Stimulated activated CD4-positive, alpha-beta T cell treated with anti-CD3 and anti-CD28 coated beads, Interleukin-1b, Interleukin-23, amount 100 ng/mL, for 4 hours (primary cell): ENCODE data around the gene KRTAP10-6.
"Not testable (repeated sequence)": the region's sequence is repeated elsewhere in the genome, so short reads cannot be mapped to it uniquely, and the experiment has no call there.

Experiments
- DNase-seq, 2 donors: peaks; one replicate each; pipeline ENCODE4 v3.0.0-alpha.2; 2020; ENCODE audit warnings: low read depth in 2 of 2

Gene KRTAP10-6

DNA sequence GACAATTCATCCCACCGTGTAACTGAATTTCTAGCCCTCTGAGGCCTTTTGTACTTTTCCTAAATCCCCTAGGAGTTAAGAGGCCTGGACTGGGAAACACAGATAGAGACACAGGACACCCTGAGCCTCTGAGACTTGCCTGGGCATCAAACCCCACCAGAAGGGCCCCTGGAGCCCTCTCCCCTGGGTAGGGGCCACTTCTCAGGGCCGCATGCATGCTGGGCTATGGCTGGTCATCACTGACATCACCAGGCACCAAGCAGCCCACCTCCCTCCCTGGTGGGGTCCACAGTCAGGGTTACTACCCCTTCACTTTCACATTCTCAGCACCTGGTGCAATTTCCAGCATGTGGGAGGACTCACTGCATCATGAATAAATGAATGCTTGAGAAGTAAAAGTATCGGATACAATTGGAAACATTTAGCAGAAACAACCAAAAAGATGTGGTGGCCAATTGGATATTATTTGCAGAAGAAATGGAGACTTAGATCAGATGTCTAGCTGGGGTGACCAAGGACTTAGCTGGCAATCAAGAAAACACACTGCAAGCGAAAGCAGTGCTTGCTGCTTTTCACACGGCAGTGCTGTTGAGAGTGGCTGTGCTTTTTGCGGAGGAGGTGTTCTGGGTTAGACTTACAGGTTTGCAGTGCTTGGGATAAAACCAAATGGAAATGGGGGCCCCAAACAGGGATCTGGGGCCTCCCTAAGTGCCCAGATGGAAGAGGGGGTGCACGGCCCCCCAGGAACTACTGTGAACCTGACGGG is 7.1 kb upstream of the KRTAP10-6 start:
- DNase-seq: no peak

DNA sequence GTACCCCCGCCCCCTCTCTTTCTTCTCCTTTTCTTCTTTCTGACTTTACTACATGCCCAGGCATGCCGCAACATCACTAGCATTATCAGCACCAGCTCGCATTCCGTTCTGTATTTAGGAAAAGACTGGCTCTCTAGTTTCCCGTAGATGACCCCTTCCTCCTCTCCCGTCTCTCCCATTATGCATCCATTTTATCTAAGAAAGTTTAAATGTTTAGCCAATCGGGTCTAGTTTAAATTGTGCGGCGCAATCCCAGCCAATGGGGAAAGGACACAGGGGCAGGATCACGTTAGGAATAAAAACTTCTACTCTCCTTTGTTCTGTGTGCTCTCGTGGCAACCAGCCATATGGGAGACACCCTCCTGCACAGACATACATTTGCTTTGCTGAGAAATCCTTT is 5.8 kb upstream of the KRTAP10-6 start:
- no peak for DNase-seq

DNA sequence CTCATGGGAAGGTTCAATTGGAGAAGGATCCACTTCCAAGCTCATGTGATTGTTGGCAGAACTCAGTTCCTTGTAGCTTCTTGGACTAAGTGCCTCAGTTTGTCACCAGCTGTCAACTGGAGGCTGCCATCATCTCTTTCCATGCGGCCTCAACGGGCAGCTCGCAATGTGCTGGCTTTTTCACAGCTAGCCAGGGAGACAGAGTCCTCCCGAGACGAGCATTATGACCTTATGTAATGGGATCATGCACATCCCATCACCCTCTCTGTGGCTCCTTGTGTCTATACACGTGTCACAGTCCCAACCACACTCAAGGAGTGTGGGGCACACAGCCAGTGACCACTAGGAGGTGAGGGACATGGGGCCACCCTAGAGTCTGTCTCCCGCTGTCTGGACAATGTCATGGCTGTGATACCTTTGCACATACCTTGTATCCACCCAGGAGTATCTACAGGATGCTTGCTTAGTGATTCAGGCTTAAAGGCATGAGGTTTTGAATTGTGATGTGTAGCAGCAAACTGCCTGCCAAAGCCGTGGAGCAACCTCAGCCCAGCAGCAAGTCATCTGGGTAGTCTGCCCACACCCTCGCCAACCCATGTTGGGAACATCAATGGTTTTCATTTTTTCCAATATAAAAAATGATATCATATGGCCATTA is 3.9 kb upstream of the KRTAP10-6 start:
- DNase-seq: no peak

DNA sequence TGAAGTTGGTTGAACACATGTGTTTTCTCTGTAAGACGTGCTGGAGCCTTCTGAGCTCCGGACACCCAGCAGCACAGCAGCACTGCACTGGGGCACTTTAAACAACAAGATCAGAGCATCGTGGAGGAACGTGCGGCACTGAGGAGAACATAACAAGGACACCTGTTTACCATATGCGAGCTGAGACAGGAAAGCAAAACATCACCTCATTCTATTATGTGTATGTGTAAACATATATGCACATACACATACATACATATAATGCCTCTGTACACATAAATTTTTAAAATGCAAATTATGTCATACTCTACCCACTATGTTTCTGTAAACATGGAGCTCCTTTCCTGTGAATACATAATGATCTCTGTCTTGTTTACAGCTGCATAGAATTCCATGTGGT is 3.2 kb upstream of the KRTAP10-6 start:
- no peak for DNase-seq

- no peak for DNase-seq
These were observed 2.2 kb upstream of the KRTAP10-6 start for GRCh38 chr21:44594406-44594916.

DNA sequence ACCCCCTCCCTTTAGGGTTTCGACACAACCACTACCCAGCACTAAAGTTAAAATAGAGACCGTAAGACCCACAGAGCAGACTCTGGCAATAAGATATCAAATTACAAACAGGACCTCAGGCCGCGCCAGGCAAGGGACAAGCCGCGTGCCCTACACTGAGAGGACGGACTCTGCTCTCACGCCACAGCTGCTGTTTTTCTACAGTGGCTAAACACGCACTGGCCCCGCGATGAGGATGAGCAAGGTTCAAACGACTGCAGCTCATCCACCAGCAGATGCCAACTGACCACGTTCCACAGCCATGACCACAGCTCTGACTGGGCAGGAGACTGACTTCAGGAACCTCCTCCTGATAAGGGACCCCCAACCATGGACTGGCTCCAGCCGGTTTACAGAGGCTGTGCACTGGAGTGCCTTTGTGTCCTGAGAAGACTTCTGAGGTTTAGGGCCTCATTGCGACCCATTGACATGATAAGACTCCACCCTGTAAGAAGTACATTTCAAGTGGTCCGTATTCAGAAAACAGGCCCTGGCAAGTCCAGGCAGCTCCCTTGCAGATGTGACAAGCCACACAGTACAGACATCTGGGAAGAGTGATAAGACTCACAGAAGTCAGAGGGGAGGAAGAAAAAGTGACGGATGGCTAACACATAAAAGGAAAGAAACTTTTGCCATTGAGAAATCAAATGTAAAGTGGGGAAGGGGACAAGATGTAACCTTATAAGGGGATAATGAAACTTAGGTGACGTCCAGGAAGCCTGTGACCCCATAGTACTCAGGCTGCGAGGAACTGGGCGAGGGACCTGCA is 1.5 kb upstream of the KRTAP10-6 start:
- DNase-seq: no peak

GRCh38 chr21:44591801-44592130 is 539 bp downstream of the KRTAP10-6 start:
- not testable (repeated sequence) for DNase-seq

GRCh38 chr21:44590897-44591800 is 1.2 kb downstream of the KRTAP10-6 start:
- DNase-seq: not testable (repeated sequence)

- no peak for DNase-seq
These were observed 2.0 kb downstream of the KRTAP10-6 start for GRCh38 chr21:44590311-44590721.

GRCh38 chr21:44589586-44590305 is 2.6 kb downstream of the KRTAP10-6 start:
- DNase-seq: no peak

DNA sequence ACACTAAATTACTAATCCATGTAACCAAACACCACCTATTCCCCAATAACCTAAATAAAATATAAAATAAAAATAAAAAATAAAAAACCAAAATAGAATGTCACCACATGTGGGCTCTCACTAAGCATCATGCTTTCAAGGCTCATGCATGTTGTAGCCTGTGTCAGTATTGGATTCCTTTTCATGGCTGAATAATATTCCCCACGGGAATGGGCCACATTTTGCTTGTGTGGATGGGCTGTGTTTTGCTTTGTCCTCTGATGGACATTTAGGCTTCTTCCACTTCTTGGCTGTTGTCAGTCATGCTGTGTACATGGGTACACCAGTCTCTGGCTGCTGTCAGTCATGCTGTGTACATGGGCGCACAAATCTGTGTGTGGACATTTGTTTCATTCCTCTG is 3.2 kb downstream of the KRTAP10-6 start:
- DNase-seq: no peak

DNA sequence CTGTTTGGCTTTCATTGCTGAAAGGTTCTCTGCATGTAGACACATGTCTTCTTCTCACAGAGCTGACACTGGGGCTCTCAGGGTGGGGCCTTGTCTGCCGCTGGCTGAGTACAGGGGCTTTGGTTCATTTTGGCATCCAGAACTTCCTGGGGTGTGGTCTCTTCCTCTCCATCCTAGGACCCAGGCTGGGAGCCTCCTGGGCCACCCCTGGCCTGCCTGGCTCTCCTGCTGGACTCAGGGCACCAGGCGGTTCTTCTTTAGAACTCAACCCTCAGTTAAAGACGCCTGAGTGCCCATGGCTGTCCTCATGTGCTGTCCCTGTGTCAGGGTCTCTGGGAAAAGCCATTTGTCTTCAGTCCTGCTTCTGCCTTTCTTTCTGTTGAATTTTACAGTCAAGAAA is 6.4 kb downstream of the KRTAP10-6 start:
- DNase-seq: no peak

GRCh38 chr21:44583800-44584147 is 8.5 kb downstream of the KRTAP10-6 start:
- no peak for DNase-seq

DNA sequence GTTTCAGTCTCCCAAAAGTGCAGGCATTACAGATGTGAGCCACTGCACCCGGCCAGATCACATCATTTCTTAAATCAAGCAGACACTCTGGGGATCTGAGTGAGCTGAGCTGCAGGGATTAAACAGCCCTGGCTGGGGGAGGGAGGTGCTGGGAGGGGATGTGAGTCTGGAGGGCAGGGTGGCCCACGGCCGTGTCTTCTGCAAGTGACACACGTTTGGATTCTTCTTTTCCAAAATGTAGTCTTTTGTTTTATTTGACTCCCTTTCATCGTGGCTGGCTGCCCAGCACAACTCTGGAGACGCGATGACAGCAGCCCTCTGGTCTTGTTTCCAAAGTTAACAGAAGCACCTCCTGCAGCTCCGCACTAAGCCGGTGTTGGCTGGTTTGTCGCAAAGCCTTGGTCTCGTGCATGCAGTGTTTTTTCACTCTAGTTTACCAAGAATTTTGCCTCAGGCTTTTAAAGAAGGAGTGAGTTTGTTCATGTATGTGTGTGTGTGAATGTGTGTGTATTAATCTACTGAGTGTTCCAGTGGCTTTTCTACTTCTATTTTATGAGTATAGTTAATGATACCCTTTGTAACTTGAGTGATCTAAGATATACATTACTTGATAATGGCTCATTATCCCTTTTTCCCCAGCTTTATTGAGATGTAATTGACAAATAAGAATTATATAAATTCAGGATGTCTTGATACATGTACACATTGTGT is 9.1 kb downstream of the KRTAP10-6 start:
- DNase-seq: no peak

DNA sequence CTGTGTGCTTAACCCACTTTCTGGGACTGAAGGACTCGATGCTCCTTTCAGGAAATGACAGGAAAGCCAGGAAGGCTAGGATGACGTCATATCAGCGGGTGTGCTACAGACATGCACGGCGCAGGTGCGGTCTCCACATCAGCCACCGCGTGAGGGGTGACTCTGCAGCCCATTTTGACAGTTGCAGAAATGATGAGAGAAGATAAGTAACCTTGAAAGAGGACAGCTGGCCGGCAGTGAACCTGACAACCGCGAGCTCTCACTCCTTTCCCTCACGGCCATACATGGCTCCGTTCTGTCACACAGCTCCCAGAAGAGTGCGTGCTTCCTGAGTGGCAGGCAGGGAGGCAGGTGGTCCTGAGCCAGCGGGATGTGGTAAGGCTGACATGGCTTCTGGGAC is 10.2 kb downstream of the KRTAP10-6 start:
- no peak for DNase-seq

DNA sequence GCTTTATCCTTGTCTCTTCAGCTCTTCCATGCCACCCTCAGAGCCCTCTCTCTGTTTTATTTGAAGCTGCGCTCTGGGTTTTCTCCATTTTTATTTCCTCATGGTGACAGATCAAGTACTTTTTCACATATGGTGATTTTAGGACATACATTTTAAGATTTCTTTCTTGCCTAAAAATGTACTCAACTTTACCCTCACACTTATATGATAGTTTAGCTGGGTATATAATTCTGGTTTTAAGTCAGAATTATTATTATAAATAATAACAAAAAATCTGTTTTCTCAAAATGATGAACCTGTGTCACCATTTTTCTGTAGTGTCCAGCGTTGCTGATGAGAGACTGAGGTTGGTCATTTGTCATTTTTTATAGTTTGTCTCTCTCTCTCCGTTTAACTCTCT is 11.1 kb downstream of the KRTAP10-6 start:
- DNase-seq: no peak

GRCh38 chr21:44580231-44580821 is 12.0 kb downstream of the KRTAP10-6 start, which contains the start of gene KRTAP10-5:
Gene KRTAP10-5, minus strand, starts transcription at chr21:44580604. Its CDS starts 26 bp downstream, at chr21:44580578.
- DNase-seq: not testable (repeated sequence)

GRCh38 chr21:44579833-44580144 is 12.5 kb downstream of the KRTAP10-6 start:
- no peak for DNase-seq

GRCh38 chr21:44579056-44579832 is 13.1 kb downstream of the KRTAP10-6 start:
- DNase-seq: no peak
